HepG2 (cell line): ENCODE data around the gene IGFBP5. TPM values are rescaled to one million over a fixed set of nuclear protein-coding genes. Genes with fewer than 3 reads are reported as not detected.

Source experiments
- ATAC-seq: fragments of 200-7000 bp; cut with Tn5 transposase; 3 replicates; pipeline ENCODE4 v1.9.1; 2020; ENCODE audit warnings: mild to moderate bottlenecking, moderate library complexity
- BruUV-seq: library from RNA; stranded (reverse); fragments of 400-500 nt; replicated peaks from 2 replicates; lab custom pipeline; 2021; lab: Mats Ljungman, UMichigan
- CTCF ChIA-PET: fragments of 300-600 bp; formaldehyde crosslinking; extraction: SDS; loops from one replicate; lab custom pipeline; 2021; ENCODE audit warnings: low total read pairs, inconsistent platforms, low intra/inter-chr PET ratio; lab: Yijun Ruan, JAX
- POLR2A ChIA-PET: fragments of 350-600 bp; sonication (Branson Sonifier 250); formaldehyde crosslinking; loops from one replicate; lab custom pipeline; 2020; ENCODE audit warnings: antibody characterized with exemption, inconsistent platforms; lab: Yijun Ruan, JAX
- DNase-seq: peaks from one replicate; pipeline ENCODE4 v3.0.0-alpha.2; 2015; ENCODE audit warnings: low spot score
- FAIRE-seq: peaks from 3 replicates; lab custom pipeline; 2011; peaks lifted over from hg19 to GRCh38; lab: Jason Lieb, UNC
- H2AFZ ChIP-seq: one replicate; pipeline ENCODE4 v1.6.1; 2011; ENCODE audit warnings: low read length, inconsistent platforms
- H3K27ac ChIP-seq: fragments of 300-600 bp; 3 replicates; pipeline ENCODE4 v1.8.0; 2011; ENCODE audit warnings: mixed run types, mild to moderate bottlenecking, mixed read lengths, low read length, inconsistent platforms; ENCODE audit not compliant: insufficient read depth; ENCODE audit errors: extremely low read length
- H3K27me3 ChIP-seq, 2 experiments: fragments of 200-600 bp in 1 of 2; 2 replicates in 1 of 2; 3 replicates in 1 of 2; pipeline versions ENCODE4 v1.6.0 to v1.8.0; 2011; ENCODE audit warnings: low read length in 2 of 2, mild to moderate bottlenecking in 2 of 2, moderate library complexity in 2 of 2, inconsistent platforms in 1 of 2; ENCODE audit not compliant: insufficient read depth in 2 of 2, control insufficient read depth in 1 of 2
- H3K36me3 ChIP-seq, 2 experiments: fragments of 200-600 bp in 1 of 2; replicated peaks in 1 of 2; 2 replicates in 1 of 2; 3 replicates in 1 of 2; pipeline versions ENCODE4 v1.5.1 to v1.8.0; 2011; ENCODE audit warnings: low read length in 2 of 2, inconsistent platforms in 1 of 2; ENCODE audit not compliant: insufficient read depth in 2 of 2, control insufficient read depth in 1 of 2
- H3K4me1 ChIP-seq: 2 replicates; pipeline ENCODE4 v1.5.1; 2012; ENCODE audit warnings: low read length, inconsistent platforms; ENCODE audit not compliant: insufficient read depth
- H3K4me2 ChIP-seq: 2 replicates; pipeline ENCODE4 v1.6.0; 2011; ENCODE audit warnings: low read depth, low read length, inconsistent platforms
- H3K4me3 ChIP-seq, 3 experiments: fragments of 200-600 bp in 1 of 3; sonication (generic), shearing (Covaris generic) in 1 of 3; replicated peaks in 1 of 3; 2 replicates each; pipeline ENCODE4 v1.5.1; 2011 to 2016; ENCODE audit warnings: low read length in 3 of 3, inconsistent platforms in 2 of 3, low read depth in 2 of 3, mild to moderate bottlenecking in 2 of 3, control low read depth in 1 of 3, mixed read lengths in 1 of 3; ENCODE audit not compliant: insufficient read depth in 1 of 3
- H3K79me2 ChIP-seq: one replicate; pipeline ENCODE4 v1.6.1; 2011; ENCODE audit warnings: low read length, inconsistent platforms; ENCODE audit not compliant: insufficient read depth
- H3K9ac ChIP-seq: 2 replicates; pipeline ENCODE4 v1.6.0; 2011; ENCODE audit warnings: mild to moderate bottlenecking, low read depth, low read length, inconsistent platforms; ENCODE audit not compliant: insufficient read depth
- H3K9me3 ChIP-seq: 2 replicates; pipeline ENCODE4 v1.5.1; 2012; ENCODE audit warnings: mild to moderate bottlenecking, low read length
- H4K20me1 ChIP-seq: 2 replicates; pipeline ENCODE4 v1.6.0; 2011; ENCODE audit warnings: inconsistent platforms, mild to moderate bottlenecking, low read length, moderate library complexity; ENCODE audit not compliant: insufficient read depth
- JUN ChIP-seq: sonication (generic); formaldehyde crosslinking; IDR thresholded peaks from 2 replicates; pipeline ENCODE4 v1.4.0; 2020; ENCODE audit warnings: mild to moderate bottlenecking, missing genetic modification reagents
- KDM5A ChIP-seq: fragments of 200-600 bp; sonication (generic); IDR thresholded peaks from 2 replicates; pipeline ENCODE4 v1.7.0; 2018; ENCODE audit warnings: antibody characterized with exemption, mild to moderate bottlenecking, low read length, borderline replicate concordance
- MTERF4 ChIP-seq: sonication (generic); formaldehyde crosslinking; IDR thresholded peaks from 2 replicates; pipeline ENCODE4 v1.8.0; 2023; ENCODE audit warnings: mild to moderate bottlenecking, missing genetic modification reagents
- PITX1 ChIP-seq: sonication (generic); formaldehyde crosslinking; IDR thresholded peaks from 2 replicates; pipeline ENCODE4 v1.5.1; 2020; ENCODE audit warnings: mild to moderate bottlenecking, missing genetic modification reagents
- RORA ChIP-seq: sonication (generic); formaldehyde crosslinking; IDR thresholded peaks from 2 replicates; pipeline ENCODE4 v1.5.0; 2020; ENCODE audit warnings: mild to moderate bottlenecking, missing genetic modification reagents, moderate library complexity
- WGBS: methylation state at CpG from one replicate; pipeline ENCODE4 v1.1.6; 2017; ENCODE audit warnings: low lambda C conversion rate; 5-methylcytosine and 5-hydroxymethylcytosine counted together
- in situ Hi-C: cut with HindIII; loops from 2 replicates; pipeline ENCODE4 v1.10.0; 2017; ENCODE audit warnings: low pct_unique_long_range_greater_than_20kb; ENCODE audit not compliant: extremely low pct_ligation_motif_present
- intact Hi-C: fragments of 100-400 bp; cut with micrococcal nuclease; formaldehyde crosslinking; loops from one replicate; pipeline ENCODE4 v1.10.0; 2022; ENCODE audit not compliant: unreplicated experiment
- polyA plus RNA-seq, 8 experiments: library from polyadenylated mRNA; depleted of rRNA in 3 of 8; stranded (reverse) in 7 of 8; unstranded in 1 of 8; fragments of >200 nt; fragmentation: Illumina TruSeq in 4 of 8; extraction: Trizol in 4 of 8; gene quantifications; 2 replicates each; pipeline versions ENCODE4 v1.2.1 to v1.2.3, GENCODE V29; 2011 to 2016; ENCODE audit warnings: low read depth in 4 of 8, missing spikeins in 1 of 8, mixed read lengths in 1 of 8; ENCODE audit not compliant: insufficient read depth in 1 of 8
- total RNA-seq, 5 experiments: library from RNA; depleted of rRNA; stranded (reverse); fragments of >200 nt; fragmentation: Illumina TruSeq; extraction: Trizol; gene quantifications; 2 replicates each; pipeline ENCODE4 v1.2.3, GENCODE V29; 2016; ENCODE audit warnings: low read depth in 1 of 5

IGFBP5 gene
- total and polyA plus RNA-seq, 2 of the 13 experiments (the other 11 are each of a cell fraction or from before 2014, with no cell fraction given): 0.15 TPM; not detected in 1

- ATAC-seq (no peak), DNase-seq (no peak), FAIRE-seq (no peak)
- Histone ChIP-seq H3K27me3 (peaks cover 18 to 81% of the 10 kb centered on the region in 2 experiments), H2AFZ (no peak overlapping the region), H3K4me2 (no peak overlapping the region), H3K4me3 (no peak overlapping the region), H4K20me1 (no peaks in the 10 kb centered on the region), H3K9ac (no peak overlapping the region), H3K9me3 (no peaks in the 10 kb centered on the region), H3K36me3 (no peaks in the 10 kb centered on the region), H3K27ac (no peak overlapping the region), H3K79me2 (no peaks in the 10 kb centered on the region), H3K4me1 (no peaks in the 10 kb centered on the region)
- WGBS: 30% methylated on average over 1 of the region's 1 CpG
- CTCF ChIA-PET: interaction anchor here (1.0 kb wide), 1 partner anchor 446 kb away, joined by 5 read pairs; no protein-coding TSS in a partner anchor
- POLR2A ChIA-PET: no interaction called here
- BruUV-seq: no TSS peak
- intact Hi-C loops: loop anchor here (1.0 to 10.0 kb wide), 4 partner anchors 81 to 1016 kb away; no protein-coding TSS in a partner anchor
- TF ChIP-seq KDM5A: no peak
- TF ChIP-seq PITX1 (CRISPR knock-in tag): no peak
- TF ChIP-seq RORA (CRISPR knock-in tag): no peak
- in situ Hi-C loops: loop anchor here (5.0 kb wide), 1 partner anchor 816 kb away; no protein-coding TSS in a partner anchor
Observed at GRCh38 chr2:216696321-216696720, 972 bp upstream of the IGFBP5 start.

- CTCF ChIA-PET: no interaction called here
- no peak overlapping the region for H3K4me3 ChIP-seq
Observed at GRCh38 chr2:216694826-216695217, 527 bp downstream of the IGFBP5 start.

More at GRCh38 chr2:216694826-216695217, 527 bp downstream of the IGFBP5 start:
- H3K9me3 ChIP-seq: no peaks in the 10 kb centered on the region
- in situ Hi-C loops (loop anchor here (5.0 kb wide), 3 partner anchors 452 to 1017 kb away; no protein-coding TSS in a partner anchor), intact Hi-C loops (loop anchor here (5.0 to 10.0 kb wide), 3 partner anchors 82 to 1017 kb away; no protein-coding TSS in a partner anchor)
- no peak overlapping the region for H3K27ac ChIP-seq
- FAIRE-seq (no peak), DNase-seq (no peak), ATAC-seq (no peak)
- WGBS: 22% methylated on average over 10 of the region's 10 CpGs
- no peaks in the 10 kb centered on the region for H4K20me1 ChIP-seq
- H2AFZ ChIP-seq: no peak overlapping the region
- no peaks in the 10 kb centered on the region for H3K79me2 ChIP-seq
- TF ChIP-seq MTERF4 (CRISPR knock-in tag): 0 out of 2 replicates have a peak, but pooled peaks have one; percentile 10
- no peak for TF ChIP-seq JUN
- H3K36me3 ChIP-seq: no peaks in the 10 kb centered on the region
- no TSS peak for BruUV-seq
- H3K9ac ChIP-seq: no peak overlapping the region
- POLR2A ChIA-PET: no interaction called here
- no peak overlapping the region for H3K4me2 ChIP-seq
- H3K4me1 ChIP-seq: no peaks in the 10 kb centered on the region
- H3K27me3 ChIP-seq: peaks cover 25 to 83% of the 10 kb centered on the region in 2 experiments
